Measurements from ENCODE around the gene LRRC14B.

GRCh38 chr5:198516-199196 lies 7.4 kb downstream of the LRRC14B start:
- TF ChIP-seq, protein P1, sequence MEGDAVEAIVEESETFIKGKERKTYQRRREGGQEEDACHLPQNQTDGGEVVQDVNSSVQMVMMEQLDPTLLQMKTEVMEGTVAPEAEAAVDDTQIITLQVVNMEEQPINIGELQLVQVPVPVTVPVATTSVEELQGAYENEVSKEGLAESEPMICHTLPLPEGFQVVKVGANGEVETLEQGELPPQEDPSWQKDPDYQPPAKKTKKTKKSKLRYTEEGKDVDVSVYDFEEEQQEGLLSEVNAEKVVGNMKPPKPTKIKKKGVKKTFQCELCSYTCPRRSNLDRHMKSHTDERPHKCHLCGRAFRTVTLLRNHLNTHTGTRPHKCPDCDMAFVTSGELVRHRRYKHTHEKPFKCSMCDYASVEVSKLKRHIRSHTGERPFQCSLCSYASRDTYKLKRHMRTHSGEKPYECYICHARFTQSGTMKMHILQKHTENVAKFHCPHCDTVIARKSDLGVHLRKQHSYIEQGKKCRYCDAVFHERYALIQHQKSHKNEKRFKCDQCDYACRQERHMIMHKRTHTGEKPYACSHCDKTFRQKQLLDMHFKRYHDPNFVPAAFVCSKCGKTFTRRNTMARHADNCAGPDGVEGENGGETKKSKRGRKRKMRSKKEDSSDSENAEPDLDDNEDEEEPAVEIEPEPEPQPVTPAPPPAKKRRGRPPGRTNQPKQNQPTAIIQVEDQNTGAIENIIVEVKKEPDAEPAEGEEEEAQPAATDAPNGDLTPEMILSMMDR (IDR thresholded peaks at IDR 0.05): no peak
- TF ChIP-seq EP300 (IDR thresholded peaks at IDR 0.05): no peak
- no peak for TF ChIP-seq POLR2A (IDR thresholded peaks at IDR 0.05)

All from gastroesophageal sphincter (tissue), 3 donors.